Hepatic stellate cell (primary cell): Measurements from ENCODE around the gene TRIM49.
"Not testable (repeated sequence)": the region's sequence is repeated elsewhere in the genome, so short reads cannot be mapped to it uniquely, and the experiment has no call there.

Experiments
- DNase-seq: peaks from one replicate; pipeline ENCODE4 v3.0.0; 2011; ENCODE audit warnings: low spot score

The TRIM49 gene, protein sequence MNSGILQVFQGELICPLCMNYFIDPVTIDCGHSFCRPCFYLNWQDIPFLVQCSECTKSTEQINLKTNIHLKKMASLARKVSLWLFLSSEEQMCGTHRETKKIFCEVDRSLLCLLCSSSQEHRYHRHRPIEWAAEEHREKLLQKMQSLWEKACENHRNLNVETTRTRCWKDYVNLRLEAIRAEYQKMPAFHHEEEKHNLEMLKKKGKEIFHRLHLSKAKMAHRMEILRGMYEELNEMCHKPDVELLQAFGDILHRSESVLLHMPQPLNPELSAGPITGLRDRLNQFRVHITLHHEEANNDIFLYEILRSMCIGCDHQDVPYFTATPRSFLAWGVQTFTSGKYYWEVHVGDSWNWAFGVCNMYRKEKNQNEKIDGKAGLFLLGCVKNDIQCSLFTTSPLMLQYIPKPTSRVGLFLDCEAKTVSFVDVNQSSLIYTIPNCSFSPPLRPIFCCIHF

DNA sequence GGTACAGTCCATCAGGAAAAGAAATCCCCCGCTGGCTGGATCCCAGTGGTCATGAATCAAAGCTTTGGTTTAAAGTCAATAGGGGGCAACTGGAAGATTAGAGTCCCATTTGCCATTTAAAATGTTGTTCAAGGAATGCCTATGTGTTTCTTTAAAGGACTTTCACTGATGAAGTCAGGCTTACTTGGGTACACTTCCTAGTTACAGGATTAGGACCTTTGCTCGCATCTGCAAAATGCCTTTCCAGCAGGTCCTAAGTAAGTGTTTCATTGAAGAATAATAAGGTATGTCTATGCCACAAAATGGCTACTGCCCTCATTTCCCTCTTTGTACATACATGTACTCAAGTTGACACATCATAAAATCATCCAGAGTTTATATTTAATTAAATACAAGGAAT lies at the start of gene TRIM49:
TRIM49 (minus strand) TSS at position 101 of the 400 bp plus-strand sequence. CDS start 4,106 bp downstream, outside the sequence.
- DNase-seq, result not testable (repeated sequence)

DNA sequence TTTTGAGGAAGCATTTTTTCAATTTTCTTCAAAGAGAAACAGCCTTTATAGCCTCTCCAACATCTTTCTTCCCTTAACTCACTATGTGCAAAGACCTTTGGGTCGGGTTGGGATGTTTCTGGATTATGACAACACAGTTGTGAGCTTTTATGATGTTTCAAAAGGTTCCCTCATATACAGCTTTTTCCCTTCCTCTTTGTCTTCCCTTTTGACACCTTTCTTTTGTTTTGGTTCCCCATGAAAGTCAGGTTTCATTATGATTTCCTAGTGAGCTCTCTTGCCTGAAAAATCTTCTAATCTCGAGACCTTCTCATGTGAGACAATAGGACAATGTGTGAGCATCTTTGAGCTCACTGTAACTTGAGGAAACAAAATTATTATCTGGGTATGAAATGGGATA lies 18.3 kb upstream of the TRIM49 start:
- DNase-seq, result not testable (repeated sequence)

- not testable (repeated sequence) for DNase-seq
Measured at GRCh38 chr11:89820008-89820407, 11.6 kb upstream of the TRIM49 start.

DNA sequence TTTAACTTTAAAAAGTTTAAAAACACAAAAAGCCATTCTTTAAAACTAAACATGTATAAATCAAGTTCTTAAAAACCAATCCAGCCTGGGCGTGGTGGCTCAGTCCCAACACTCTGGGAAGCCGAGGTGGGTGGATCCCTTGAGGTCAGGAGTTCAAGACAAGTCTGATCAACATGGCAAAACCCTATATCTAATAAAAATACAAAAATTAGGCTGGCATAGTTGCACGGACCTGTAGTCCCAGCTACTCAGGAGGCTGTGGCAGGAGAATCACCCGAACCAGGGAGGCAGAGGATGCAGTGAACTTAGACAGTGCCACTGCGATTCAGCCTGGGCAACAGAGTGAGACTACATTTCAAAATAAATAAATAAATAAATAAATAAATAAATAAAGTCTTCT lies 5.2 kb upstream of the TRIM49 start:
- DNase-seq, result not testable (repeated sequence)

GRCh38 chr11:89787506-89788063 lies 20.8 kb downstream of the TRIM49 start:
- DNase-seq, result not testable (repeated sequence)

GRCh38 chr11:89785726-89786125 lies 22.6 kb downstream of the TRIM49 start:
- not testable (repeated sequence) for DNase-seq

GRCh38 chr11:89750822-89751221 lies 57.6 kb downstream of the TRIM49 start:
- not testable (repeated sequence) for DNase-seq
